ES-I3 (cell line): ENCODE data around the gene HOXA6.

Experiments used
- H3K36me3 ChIP-seq: 2 replicates; pipeline ENCODE4 v1.6.1; 2013; ENCODE audit warnings: mild to moderate bottlenecking, low read length, control low read depth, moderate library complexity; ENCODE audit not compliant: insufficient read depth
- H3K4me1 ChIP-seq: 2 replicates; pipeline ENCODE4 v1.6.1; 2013; ENCODE audit warnings: mild to moderate bottlenecking, control low read depth, low read length; ENCODE audit not compliant: insufficient read depth
- H3K9ac ChIP-seq: 2 replicates; pipeline ENCODE4 v1.6.1; 2013; ENCODE audit warnings: low read depth, mild to moderate bottlenecking, low read length, moderate library complexity
- H3K9me3 ChIP-seq: 2 replicates; pipeline ENCODE4 v1.6.1; 2013; ENCODE audit warnings: mild to moderate bottlenecking, low read length, moderate library complexity; ENCODE audit not compliant: control insufficient read depth, insufficient read depth

HOXA6 gene

DNA sequence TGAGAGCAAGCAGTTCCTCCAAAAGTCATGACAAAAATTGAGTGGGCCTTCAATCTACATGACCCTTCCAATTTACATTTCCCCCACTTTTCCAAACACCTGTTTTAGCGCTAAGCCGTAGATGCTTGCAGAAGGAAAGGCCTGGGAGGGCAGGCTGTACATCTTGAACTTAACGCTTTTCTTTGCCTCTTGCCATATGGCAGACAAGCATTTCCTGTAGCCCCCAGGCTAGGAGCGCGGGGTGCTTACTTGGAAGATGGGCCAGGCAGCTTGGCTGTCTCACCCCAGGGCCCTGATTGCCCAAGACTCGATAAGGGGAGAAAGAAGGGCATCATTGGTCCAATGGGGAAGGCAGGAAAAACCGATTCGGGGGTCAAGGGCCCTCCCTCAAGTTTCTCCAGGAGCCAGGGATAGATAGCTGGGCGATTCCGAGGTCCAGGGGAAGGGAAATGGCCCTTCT, 24.8 kb upstream of the HOXA6 start:
- Histone ChIP-seq H3K9me3 (no peaks in the 10 kb centered on the region), H3K36me3 (no peaks in the 10 kb centered on the region), H3K4me1 (peaks cover 6% of the 10 kb centered on the region; the same call in 1 of the 2 replicates), H3K9ac (no peak overlapping the region)

DNA sequence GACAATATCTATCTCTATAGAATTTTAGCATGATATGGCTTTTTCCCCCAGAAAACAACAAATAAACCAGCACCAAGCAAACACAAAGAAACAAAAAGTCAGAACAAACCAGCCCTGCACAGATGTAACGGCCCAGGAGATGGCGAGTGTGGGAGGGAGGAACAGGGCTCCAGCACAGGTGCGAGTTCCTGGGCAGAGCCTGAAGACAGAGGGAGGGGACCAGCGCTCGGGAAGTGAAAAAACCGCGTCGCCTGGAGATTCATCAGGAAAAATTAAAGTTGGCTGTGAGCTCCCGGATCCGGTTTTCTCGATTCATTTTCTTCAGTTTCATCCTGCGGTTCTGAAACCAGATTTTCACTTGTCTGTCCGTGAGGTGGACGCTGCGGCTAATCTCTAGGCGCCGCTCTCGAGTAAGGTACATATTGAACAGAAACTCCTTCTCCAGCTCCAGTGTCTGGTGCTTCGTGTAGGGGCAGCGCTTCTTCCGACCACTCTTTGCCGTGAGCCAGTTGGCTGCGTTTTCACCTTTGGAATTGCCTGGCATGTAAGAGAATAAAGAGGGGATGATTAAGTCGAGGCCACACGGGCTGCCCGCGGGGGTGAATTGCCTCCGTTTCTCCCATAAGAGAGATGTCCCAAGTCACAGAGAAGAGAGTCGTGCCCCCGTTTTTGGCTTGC, 24.2 kb upstream of the HOXA6 start:
- no peak overlapping the region for H3K9ac ChIP-seq
- H3K4me1 ChIP-seq, result peaks cover 7% of the 10 kb centered on the region; the same call in 1 of the 2 replicates
- H3K9me3 ChIP-seq, result no peaks in the 10 kb centered on the region
- no peaks in the 10 kb centered on the region for H3K36me3 ChIP-seq

DNA sequence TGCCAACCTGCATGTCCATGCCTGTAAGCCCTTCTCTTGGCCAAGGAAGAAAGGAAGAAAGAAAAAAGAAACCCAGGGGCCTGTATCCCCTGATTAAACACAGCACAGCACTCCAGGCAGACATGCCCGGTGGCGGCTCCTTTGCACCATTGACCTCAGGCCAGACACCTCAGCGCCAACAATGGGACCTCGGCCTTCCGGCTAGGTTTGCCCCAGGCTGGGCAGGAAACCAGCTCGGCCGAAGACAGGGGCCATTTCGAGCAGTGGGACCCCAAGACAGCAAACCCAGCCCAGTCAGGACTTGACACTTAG, 23.7 kb upstream of the HOXA6 start:
- Histone ChIP-seq H3K36me3 (no peaks in the 10 kb centered on the region), H3K9me3 (no peaks in the 10 kb centered on the region), H3K9ac (no peak overlapping the region), H3K4me1 (peaks cover 9% of the 10 kb centered on the region; the same call in 1 of the 2 replicates)

DNA sequence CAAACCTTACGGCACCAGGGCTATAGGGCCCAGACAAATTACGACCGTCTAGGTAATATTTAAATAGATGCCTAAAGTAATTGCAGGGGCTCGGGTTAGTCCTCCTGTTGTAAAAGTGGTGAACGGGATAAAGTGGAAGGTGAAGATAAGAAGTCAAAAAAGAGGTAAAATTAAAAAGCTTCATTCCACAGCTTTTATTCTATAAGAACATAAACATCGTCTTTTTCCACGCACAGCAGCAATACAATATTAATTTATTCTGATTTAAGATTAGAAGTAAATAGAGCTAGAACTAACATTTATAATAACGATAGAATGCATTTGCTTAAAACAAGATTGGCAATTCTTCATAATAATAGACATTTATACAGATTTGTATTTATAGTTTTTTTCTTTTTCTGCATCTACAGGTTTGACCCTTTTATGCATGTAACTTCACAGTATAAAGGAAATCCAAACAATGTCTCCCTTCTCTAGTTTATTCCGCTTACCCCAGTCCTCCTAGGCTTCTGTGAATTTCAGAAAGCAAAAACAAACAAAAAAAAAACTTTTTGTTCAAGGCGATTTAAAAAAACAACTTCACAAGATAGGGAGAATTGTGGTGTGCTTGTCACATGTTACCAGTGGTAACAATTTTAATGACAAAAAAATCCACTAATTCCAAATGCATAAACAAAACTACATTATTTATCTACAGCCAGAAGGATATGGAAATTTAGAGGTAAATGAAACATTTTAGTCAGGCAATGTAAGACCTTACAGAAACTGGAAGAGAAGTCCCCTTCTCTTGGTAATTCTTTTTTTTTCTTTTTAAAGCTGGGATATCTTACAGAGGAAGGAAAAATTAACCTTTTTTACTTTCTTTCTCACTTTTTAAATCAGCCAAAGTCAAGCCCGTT, 23.1 kb upstream of the HOXA6 start:
- Histone ChIP-seq H3K9me3 (no peaks in the 10 kb centered on the region), H3K9ac (no peak overlapping the region), H3K36me3 (no peaks in the 10 kb centered on the region), H3K4me1 (peaks cover 9% of the 10 kb centered on the region; the same call in 1 of the 2 replicates)

DNA sequence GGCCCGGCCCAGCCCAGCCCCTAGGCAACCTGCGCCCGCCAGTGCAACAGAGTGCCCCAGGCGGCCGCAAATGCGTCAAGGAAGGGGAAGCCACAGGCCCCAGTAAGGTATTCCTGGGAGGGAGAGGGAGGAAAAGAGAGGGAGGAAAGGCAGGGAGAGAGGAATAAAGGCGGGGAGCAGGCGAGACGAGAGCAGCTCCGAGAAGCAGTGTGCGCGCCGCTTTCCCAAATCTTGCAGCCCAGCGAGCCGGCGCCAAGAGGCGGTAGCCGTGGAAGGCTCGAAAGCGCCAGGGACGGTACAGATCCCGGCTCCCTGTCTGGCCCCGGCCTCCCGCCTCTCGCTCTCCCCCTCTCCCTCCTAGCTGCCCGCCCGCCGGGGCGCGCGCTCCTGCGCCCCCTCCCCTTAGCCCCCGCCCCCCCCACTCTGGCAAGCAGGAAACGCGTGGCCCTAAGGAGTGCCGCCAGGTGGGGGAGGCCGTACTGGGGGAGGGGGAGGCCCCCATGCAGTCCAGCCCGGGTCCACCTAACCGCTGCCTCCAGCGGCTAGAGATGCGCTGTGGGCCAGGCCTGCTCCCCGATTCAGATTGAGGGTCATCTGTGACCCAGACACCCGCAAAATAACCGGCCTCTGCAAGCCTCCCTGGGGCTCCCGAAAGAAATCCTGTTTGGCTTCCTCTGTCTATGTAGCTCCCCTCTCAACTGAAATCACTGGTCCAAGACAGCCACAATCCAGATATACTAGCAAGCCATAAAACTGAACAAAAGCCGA, 22.3 kb upstream of the HOXA6 start:
- Histone ChIP-seq H3K9ac (peak overlapping the region; percentile 28), H3K4me1 (peaks cover 9% of the 10 kb centered on the region; the same call in 1 of the 2 replicates), H3K9me3 (no peaks in the 10 kb centered on the region), H3K36me3 (no peaks in the 10 kb centered on the region)

DNA sequence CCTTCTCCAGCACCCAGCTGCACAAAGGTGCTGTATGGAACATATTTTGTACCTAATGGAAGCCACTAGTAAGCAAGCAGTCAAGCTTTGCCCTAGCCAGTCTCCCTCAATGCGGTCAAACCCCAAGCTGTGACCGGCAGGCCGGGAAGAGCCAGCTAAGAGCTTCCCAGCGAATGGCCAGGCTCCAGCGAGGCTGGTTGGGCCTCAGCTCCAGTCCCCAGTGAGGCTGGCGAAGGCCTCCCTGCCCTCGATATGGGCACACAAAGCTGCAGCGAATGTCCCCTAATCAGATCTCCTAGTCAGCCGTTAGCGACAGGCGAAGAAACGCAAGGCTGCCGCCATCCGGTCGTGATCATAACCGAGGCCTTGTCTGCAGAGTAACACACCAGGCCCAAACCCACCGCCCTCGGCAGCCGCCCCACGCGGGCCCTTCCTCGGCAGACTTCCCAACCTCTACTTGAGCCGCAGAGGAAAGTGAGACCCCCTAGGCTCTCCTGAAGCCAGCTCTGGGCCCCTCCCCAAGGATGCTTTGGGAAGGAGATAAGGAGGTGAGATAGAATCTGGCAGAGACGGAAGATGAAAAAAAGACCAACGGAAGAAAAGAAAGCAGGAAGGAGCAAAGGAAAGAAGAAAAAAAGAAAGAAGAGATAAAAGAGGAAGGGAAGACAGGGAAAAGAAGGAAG, 20.8 kb upstream of the HOXA6 start:
- Histone ChIP-seq H3K9me3 (no peaks in the 10 kb centered on the region), H3K4me1 (peaks cover 9% of the 10 kb centered on the region; the same call in 1 of the 2 replicates), H3K9ac (no peak overlapping the region), H3K36me3 (no peaks in the 10 kb centered on the region)

DNA sequence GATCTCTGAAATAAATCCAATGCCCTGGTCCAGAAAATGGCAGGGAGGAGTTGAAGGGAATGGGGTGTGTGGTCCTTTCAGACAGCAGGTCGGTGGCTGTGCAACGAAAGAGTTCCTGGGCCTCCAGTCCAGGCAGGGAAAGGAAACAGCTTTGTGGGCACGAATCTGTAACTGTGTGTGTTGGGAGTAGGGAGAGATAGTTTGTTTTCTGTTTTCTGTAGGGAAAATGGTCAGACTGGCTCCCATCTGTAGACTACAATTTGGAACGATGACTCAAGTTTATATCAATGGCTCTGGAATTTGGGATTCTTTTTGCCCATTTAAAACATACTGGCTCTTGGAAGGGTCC, 20.3 kb upstream of the HOXA6 start:
- H3K9me3 ChIP-seq, result no peaks in the 10 kb centered on the region
- H3K36me3 ChIP-seq, result no peaks in the 10 kb centered on the region
- H3K9ac ChIP-seq, result no peak overlapping the region
- H3K4me1 ChIP-seq, result peaks cover 9% of the 10 kb centered on the region; the same call in 1 of the 2 replicates

DNA sequence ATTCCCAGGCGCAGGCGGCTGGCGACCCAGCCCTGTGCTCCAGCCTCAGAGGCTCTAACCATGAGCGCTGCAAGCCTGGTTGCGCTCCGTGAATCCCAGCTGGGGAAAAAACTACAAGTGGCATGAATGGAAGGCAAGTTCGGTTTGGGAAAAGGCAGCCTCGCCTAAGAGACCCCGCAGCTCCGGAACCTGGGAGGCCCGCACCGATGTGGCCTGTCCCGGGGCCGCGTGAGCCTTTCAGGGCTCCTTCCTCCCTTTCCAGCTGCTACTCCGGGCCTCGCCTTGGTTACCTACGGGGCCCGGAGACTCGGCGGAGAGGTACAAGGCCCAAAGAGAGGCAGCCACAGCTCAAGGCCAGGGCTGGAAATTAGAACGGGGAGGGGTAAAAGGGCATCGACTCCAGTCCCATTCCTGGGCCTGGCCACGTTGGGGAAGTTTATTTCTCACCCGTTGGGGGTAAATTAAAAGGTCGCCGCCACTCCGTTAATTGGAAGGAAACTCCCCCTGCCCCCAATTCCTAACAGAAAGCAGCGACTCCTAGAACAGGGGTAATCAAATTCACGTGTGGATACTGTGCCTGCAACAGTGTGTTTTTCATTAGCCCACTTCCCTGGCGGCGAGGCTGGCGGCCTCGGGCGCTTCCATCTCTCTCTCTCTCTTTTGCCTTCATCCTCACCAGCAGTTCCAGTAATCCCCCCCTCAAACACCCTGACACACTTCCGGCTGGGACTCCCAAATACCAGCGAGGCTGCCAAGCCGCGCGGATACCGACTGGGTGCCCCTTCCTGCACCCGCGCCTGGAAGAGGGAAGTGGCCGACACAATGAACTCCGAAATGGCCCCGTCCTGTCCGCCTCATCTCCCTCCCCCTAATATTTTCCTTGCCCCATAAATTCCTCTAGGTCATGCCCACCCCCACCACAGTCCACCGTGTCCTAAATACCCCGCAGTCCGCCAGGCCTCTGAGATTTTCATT, 19.2 kb upstream of the HOXA6 start:
- peaks cover 7% of the 10 kb centered on the region; the same call in 1 of the 2 replicates for H3K4me1 ChIP-seq

DNA sequence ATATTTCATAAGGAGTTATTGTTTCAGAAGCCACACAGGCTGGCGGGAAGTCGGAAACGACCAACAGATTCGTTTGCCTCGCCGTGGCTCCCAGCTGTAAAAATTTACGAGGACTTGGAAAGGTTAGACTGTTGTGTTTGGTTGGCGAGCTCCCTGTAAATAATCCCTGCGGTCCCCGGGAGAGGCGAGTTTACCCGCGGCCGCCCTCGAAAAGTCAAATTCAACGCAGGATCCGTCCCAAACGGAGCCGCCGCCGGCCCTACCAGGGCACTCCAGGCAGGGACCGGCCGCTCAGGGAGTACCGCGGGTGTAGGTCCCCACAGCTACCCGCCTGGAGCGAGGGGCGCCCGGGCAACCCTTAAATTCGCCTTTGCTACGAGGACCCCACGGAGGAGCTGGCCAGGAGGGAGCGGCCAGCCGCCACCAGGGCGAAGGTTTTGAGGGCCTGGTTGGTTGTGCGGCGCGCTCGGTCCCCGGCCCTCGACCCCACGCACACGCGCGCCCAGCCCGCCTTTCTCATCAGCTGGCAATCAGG, 18.5 kb upstream of the HOXA6 start:
- no peaks in the 10 kb centered on the region for H3K36me3 ChIP-seq

More for the DNA sequence above, 19.2 kb upstream of the HOXA6 start:
- Histone ChIP-seq H3K9ac (no peak overlapping the region; the same call in 1 of the 2 replicates), H3K9me3 (no peaks in the 10 kb centered on the region), H3K36me3 (no peaks in the 10 kb centered on the region)

DNA sequence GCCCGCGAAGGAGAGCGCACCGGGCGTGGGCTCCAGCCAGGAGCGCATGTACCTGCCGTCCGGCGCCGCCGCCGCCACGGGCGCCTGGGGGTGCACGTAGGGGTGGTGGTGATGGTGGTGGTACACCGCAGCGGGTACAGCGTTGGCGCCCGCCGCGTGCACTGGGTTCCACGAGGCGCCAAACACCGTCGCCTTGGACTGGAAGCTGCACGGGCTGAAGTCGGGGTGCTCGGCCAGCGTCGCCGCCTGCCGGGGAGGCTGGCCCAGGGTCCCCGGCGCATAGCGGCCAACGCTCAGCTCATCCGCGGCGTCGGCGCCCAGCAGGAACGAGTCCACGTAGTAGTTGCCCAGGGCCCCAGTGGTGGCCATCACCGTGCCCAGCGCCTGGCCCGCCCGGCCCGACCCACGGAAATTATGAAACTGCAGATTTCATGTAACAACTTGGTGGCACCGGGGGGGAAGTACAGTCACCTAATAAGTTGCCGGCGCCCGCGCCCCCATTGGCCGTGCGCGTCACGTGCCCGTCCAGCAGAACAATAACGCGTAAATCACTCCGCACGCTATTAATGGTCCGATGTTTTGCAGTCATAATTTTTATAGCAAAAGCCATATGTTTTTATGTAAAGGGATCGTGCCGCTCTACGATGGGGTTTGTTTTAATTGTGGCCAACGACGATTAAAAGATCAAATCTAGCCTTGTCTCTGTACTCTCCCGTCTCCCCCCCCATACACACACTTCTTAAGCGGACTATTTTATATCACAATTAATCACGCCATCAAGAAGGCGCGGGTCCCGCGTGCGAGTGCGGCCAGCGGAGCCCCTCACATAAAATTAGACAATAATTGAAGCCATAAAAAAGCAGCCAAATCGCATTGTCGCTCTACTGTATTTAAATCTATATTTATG, 17.8 kb upstream of the HOXA6 start, which contains the start of gene HOXA9:
Gene HOXA9, minus strand, starts transcription at position 449 of the 907 bp plus-strand sequence. Its CDS starts 80 bp downstream, at position 369.
- H3K9me3 ChIP-seq, result no peaks in the 10 kb centered on the region
- no peak within 1 kb of the TSS; the same call in 1 of the 2 replicates for H3K9ac ChIP-seq
- H3K36me3 ChIP-seq, result no peaks in the 10 kb centered on the region
- 0 out of 2 replicates have a peak, but pooled peaks cover 3% of the 10 kb centered on the region for H3K4me1 ChIP-seq

More for the DNA sequence above, 18.5 kb upstream of the HOXA6 start:
- Histone ChIP-seq H3K9me3 (no peaks in the 10 kb centered on the region), H3K9ac (no peak overlapping the region), H3K4me1 (0 out of 2 replicates have a peak, but pooled peaks cover 3% of the 10 kb centered on the region)

DNA sequence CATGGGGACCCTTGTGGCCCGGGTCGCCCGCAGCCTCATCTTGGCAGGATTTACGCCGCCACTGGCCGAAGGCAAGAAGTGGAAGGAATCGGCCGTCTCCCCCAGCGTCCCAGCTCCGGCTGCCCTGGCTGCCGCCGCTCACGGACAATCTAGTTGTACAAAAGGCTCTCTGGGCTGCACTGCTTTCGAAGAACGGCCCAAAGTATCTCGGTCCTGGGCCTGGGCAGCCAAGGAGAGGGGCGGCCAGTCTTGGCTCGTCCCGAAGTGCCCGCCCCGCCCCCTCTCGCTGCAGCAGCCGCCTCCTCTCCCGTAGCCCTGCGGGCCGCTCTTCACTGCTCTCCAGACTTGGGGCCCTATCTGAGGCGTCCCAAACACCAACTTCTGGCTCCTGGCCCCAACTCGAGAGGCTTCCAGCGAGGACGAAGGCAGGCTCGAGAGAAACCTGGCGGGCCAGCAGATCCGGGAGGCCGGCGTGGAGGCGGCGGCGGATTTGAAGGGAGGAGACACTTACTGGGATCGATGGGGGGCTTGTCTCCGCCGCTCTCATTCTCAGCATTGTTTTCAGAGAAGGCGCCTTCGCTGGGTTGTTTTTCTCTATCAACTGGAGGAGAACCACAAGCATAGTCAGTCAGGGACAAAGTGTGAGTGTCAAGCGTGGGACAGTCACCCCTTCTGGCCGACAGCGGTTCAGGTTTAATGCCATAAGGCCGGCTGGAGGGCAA, 17.0 kb upstream of the HOXA6 start:
- no peak overlapping the region; the same call in 1 of the 2 replicates for H3K9ac ChIP-seq
- H3K9me3 ChIP-seq, result no peaks in the 10 kb centered on the region

More for the DNA sequence above, 17.0 kb upstream of the HOXA6 start:
- H3K36me3 ChIP-seq, result no peaks in the 10 kb centered on the region
- 0 out of 2 replicates have a peak, but pooled peaks cover 3% of the 10 kb centered on the region for H3K4me1 ChIP-seq
